ENCODE results near the gene BLVRB. TPM values are rescaled to one million over a fixed set of nuclear protein-coding genes. Genes with fewer than 3 reads are reported as not detected.
A peak's percentile ranks its signal among the peaks of the same experiment; 100 is the strongest.

BLVRB gene
- polyA plus RNA-seq, 1 donor (not counting 4 experiments of a cell fraction or from before 2014, with no cell fraction given) = 52.5 TPM

- Histone ChIP-seq H2AFZ (ENCODE audit: control insufficient read depth, low read length) (no peak overlapping the region), H3K9me1 (ENCODE audit: control insufficient read depth, extremely low read depth, insufficient read depth, low read length) (no peaks in the 10 kb centered on the region), H4K20me1 (ENCODE audit: control insufficient read depth, extremely low read depth, insufficient read depth, low read length) (no peaks in the 10 kb centered on the region), H3K27me3 (ENCODE audit: control insufficient read depth, extremely low read depth, insufficient read depth, low read length) (peaks cover 19% of the 10 kb centered on the region), H3K9me3 (ENCODE audit: control insufficient read depth, low read depth, low read length) (no peaks in the 10 kb centered on the region), H3K4me2 (ENCODE audit: control insufficient read depth, extremely low read depth, insufficient read depth, low read depth, low read length) (no peak overlapping the region), H3K9ac (ENCODE audit: control insufficient read depth, extremely low read depth, insufficient read depth, low read length) (no peak overlapping the region), H3K27ac (ENCODE audit: control insufficient read depth, insufficient read depth, low read length) (no peak overlapping the region), H3K4me3 (ENCODE audit: control insufficient read depth in 2 of 3, extremely low read depth in 1 of 3, insufficient read depth in 2 of 3, low read depth in 1 of 3, low read length in 3 of 3) (no peak overlapping the region), H3K36me3 (ENCODE audit: control insufficient read depth in 2 of 2, extremely low read depth in 1 of 2, insufficient read depth in 2 of 2, low read length in 2 of 2) (no peaks in the 10 kb centered on the region), H3K79me2 (ENCODE audit: control insufficient read depth, insufficient read depth, low read length) (no peaks in the 10 kb centered on the region), H3K4me1 (ENCODE audit: control insufficient read depth, extremely low read depth, insufficient read depth, low read length) (peaks cover 4% of the 10 kb centered on the region)
- FAIRE-seq (no peak), DNase-seq (ENCODE audit: low read depth, low spot score) (no peak)
- dilution Hi-C loops (cut with MboI; ENCODE audit: extremely low pct_ligation_motif_present, low sequenced_read_pairs) = no loop called here
- TF ChIP-seq, protein P1, sequence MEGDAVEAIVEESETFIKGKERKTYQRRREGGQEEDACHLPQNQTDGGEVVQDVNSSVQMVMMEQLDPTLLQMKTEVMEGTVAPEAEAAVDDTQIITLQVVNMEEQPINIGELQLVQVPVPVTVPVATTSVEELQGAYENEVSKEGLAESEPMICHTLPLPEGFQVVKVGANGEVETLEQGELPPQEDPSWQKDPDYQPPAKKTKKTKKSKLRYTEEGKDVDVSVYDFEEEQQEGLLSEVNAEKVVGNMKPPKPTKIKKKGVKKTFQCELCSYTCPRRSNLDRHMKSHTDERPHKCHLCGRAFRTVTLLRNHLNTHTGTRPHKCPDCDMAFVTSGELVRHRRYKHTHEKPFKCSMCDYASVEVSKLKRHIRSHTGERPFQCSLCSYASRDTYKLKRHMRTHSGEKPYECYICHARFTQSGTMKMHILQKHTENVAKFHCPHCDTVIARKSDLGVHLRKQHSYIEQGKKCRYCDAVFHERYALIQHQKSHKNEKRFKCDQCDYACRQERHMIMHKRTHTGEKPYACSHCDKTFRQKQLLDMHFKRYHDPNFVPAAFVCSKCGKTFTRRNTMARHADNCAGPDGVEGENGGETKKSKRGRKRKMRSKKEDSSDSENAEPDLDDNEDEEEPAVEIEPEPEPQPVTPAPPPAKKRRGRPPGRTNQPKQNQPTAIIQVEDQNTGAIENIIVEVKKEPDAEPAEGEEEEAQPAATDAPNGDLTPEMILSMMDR (optimal IDR thresholded peaks at IDR 0.05 in 1 of 3, IDR thresholded peaks at IDR 0.05 in 1 of 3, conservative IDR thresholded peaks at IDR 0.05 in 1 of 3; ENCODE audit: extremely low read depth in 1 of 3, insufficient read depth in 2 of 3, low read length in 3 of 3) = no peak
- no peak for TF ChIP-seq EZH2 (IDR thresholded peaks at IDR 0.05; ENCODE audit: low read length)
These were observed 65.0 kb downstream of the BLVRB start for GRCh38 chr19:40400559-40400958.

DNA sequence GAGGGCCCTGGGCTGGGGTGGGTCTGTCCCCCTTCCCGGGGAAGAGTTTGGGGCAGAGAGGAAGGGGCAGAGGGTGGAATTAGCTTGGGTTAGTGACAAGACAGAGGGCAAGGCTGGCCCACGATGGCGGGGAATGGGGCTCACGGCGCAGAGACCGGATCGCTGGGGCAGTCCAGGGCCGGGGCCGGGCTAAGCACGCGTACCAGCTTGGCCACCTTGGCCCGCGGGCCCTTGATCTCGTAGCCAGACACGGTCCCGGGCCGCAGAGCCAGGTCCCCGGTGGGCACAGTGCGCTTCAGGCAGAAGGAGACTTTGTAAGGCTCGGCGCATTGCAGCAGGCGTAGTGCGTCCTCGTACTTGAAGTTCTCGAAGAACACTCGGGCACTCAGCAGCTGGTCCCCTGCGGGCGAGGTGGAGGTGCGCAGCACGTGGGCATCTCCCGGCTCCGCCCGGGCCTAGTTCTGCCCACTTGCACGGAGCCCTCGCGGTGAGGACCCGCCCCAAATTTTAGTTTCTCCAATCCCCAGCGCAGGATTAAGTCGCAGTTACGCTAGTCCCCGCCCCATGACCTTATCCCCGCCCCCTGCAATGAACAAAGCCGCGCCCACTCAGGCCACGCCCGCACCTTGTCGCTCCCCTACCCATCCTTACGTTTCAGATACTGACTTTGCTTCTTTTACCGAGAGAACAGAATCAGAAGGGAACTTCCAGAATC, 67.0 kb downstream of the BLVRB start:
- peaks cover 4% of the 10 kb centered on the region for H3K4me1 ChIP-seq (ENCODE audit: control insufficient read depth, extremely low read depth, insufficient read depth, low read length)
- H3K27me3 ChIP-seq (ENCODE audit: control insufficient read depth, extremely low read depth, insufficient read depth, low read length) = peaks cover 27% of the 10 kb centered on the region
- peak overlapping the region; percentile 23 for H3K4me2 ChIP-seq (ENCODE audit: control insufficient read depth, extremely low read depth, insufficient read depth, low read depth, low read length)
- H3K9me1 ChIP-seq (ENCODE audit: control insufficient read depth, extremely low read depth, insufficient read depth, low read length) = no peaks in the 10 kb centered on the region
- no peaks in the 10 kb centered on the region for H4K20me1 ChIP-seq (ENCODE audit: control insufficient read depth, extremely low read depth, insufficient read depth, low read length)
- DNase-seq (ENCODE audit: low read depth, low spot score) = peak; percentile 71
- H2AFZ ChIP-seq (ENCODE audit: control insufficient read depth, low read length) = peak overlapping the region; percentile 28
- FAIRE-seq = no peak
- H3K9ac ChIP-seq (ENCODE audit: control insufficient read depth, extremely low read depth, insufficient read depth, low read length) = no peak overlapping the region
- H3K36me3 ChIP-seq (ENCODE audit: control insufficient read depth in 2 of 2, extremely low read depth in 1 of 2, insufficient read depth in 2 of 2, low read length in 2 of 2) = no peaks in the 10 kb centered on the region
- H3K4me3 ChIP-seq (ENCODE audit: control insufficient read depth in 2 of 3, extremely low read depth in 1 of 3, insufficient read depth in 2 of 3, low read depth in 1 of 3, low read length in 3 of 3) = no peak overlapping the region
- dilution Hi-C loops (cut with MboI; ENCODE audit: extremely low pct_ligation_motif_present, low sequenced_read_pairs) = no loop called here
- H3K9me3 ChIP-seq (ENCODE audit: control insufficient read depth, low read depth, low read length) = no peaks in the 10 kb centered on the region
- TF ChIP-seq, protein P1 (optimal IDR thresholded peaks at IDR 0.05 in 1 of 3, IDR thresholded peaks at IDR 0.05 in 1 of 3, conservative IDR thresholded peaks at IDR 0.05 in 1 of 3; ENCODE audit: extremely low read depth in 1 of 3, insufficient read depth in 2 of 3, low read length in 3 of 3) = no peak
- no peak for TF ChIP-seq EZH2 (IDR thresholded peaks at IDR 0.05; ENCODE audit: low read length)
- H3K79me2 ChIP-seq (ENCODE audit: control insufficient read depth, insufficient read depth, low read length) = no peaks in the 10 kb centered on the region
- no peak overlapping the region for H3K27ac ChIP-seq (ENCODE audit: control insufficient read depth, insufficient read depth, low read length)

Small RNA genes lying within 50 kb of the gene (small RNA-seq; reads per million reads assigned to genes)
- gene RF00017 (ENCODE audit: insufficient read length in 3 of 3, low read depth in 3 of 3, low replicate concordance in 1 of 3) = 0 reads per million in 3 experiments

Other genes with a start within 250 kb of the BLVRB start
- not detected in 3 replicates for gene TTC9B, start 247.4 kb downstream of the BLVRB start, polyA plus RNA-seq
- gene CCNP, start 239.1 kb downstream of the BLVRB start, polyA plus RNA-seq = 0.13 to 0.22 TPM (median 0.16 TPM) in 3 replicates
- gene AKT2, start 180.4 kb downstream of the BLVRB start, polyA plus RNA-seq = 95.5 to 142 TPM (median 108 TPM) in 3 replicates
- 13.3 to 16.0 TPM (median 15.4 TPM) in 3 replicates for gene C19orf47, start 117.3 kb downstream of the BLVRB start, polyA plus RNA-seq
- 102 to 179 TPM (median 137 TPM) in 3 replicates for gene PLD3, start 117.0 kb downstream of the BLVRB start, polyA plus RNA-seq
- 0.03 to 0.06 TPM in 2 of 3 replicates, not detected in the other for gene HIPK4, start 75.6 kb downstream of the BLVRB start, polyA plus RNA-seq
- 0.22 to 0.49 TPM (median 0.42 TPM) in 3 replicates for gene PRX, start 52.4 kb downstream of the BLVRB start, polyA plus RNA-seq
- gene SERTAD1, start 39.8 kb downstream of the BLVRB start, polyA plus RNA-seq = 9.5 to 15.4 TPM (median 10.5 TPM) in 3 replicates
- gene SERTAD3, start 21.4 kb downstream of the BLVRB start, polyA plus RNA-seq = 11.8 to 16.1 TPM (median 13.2 TPM) in 3 replicates
- gene SPTBN4, start 1.3 kb upstream of the BLVRB start, polyA plus RNA-seq = 0.06 to 0.28 TPM (median 0.17 TPM) in 3 replicates
- 20.2 to 41.3 TPM (median 27.2 TPM) in 3 replicates for gene SHKBP1, start 111.1 kb upstream of the BLVRB start, polyA plus RNA-seq
- gene LTBP4, start 135.6 kb upstream of the BLVRB start, polyA plus RNA-seq = 25.9 to 48.0 TPM (median 29.6 TPM) in 3 replicates
- gene NUMBL, start 224.9 kb upstream of the BLVRB start, polyA plus RNA-seq = 5.5 to 6.0 TPM (median 5.7 TPM) in 3 replicates